Mesothelial cell of epicardium (in vitro differentiated cells): ENCODE results near the gene SOD3. TPM values are rescaled to one million over a fixed set of nuclear protein-coding genes. Genes with fewer than 3 reads are reported as not detected.

Experiments used
- DNase-seq, 2 experiments: peaks; one replicate each; pipeline ENCODE4 v3.0.0; 2021; ENCODE audit warnings: low spot score in 2 of 2; ENCODE audit not compliant: unreplicated experiment in 2 of 2
- H3K27ac Mint-ChIP-seq: 2 replicates; pipeline ENCODE4 v1.8.0; 2021; ENCODE audit warnings: mixed read lengths
- H3K27me3 Mint-ChIP-seq: 2 replicates; pipeline ENCODE4 v1.8.0; 2021; ENCODE audit warnings: low read depth, mixed read lengths
- H3K36me3 Mint-ChIP-seq: 2 replicates; pipeline ENCODE4 v1.8.0; 2021; ENCODE audit warnings: mixed read lengths
- H3K4me1 Mint-ChIP-seq: 2 replicates; pipeline ENCODE4 v1.8.0; 2021; ENCODE audit warnings: mixed read lengths
- H3K4me3 Mint-ChIP-seq: 2 replicates; pipeline ENCODE4 v1.8.0; 2021; ENCODE audit warnings: mild to moderate bottlenecking, moderate library complexity, mixed read lengths
- H3K9me3 Mint-ChIP-seq: 2 replicates; pipeline ENCODE4 v1.8.0; 2021; ENCODE audit warnings: mixed read lengths
- total RNA-seq: library from RNA; stranded (reverse); gene quantifications from 3 replicates; pipeline ENCODE4 v1.2.1, GENCODE V29; 2021
- TF ChIP-seq, protein P1 (sequence below): fragments of 200-600 bp; sonication (generic); IDR thresholded peaks from one replicate; pipeline ENCODE4 v1.5.0; 2021; ENCODE audit warnings: antibody characterized with exemption; ENCODE audit not compliant: unreplicated experiment

The SOD3 gene
- total RNA-seq, 1 donor from 2014 or later: 5.7 TPM

DNA sequence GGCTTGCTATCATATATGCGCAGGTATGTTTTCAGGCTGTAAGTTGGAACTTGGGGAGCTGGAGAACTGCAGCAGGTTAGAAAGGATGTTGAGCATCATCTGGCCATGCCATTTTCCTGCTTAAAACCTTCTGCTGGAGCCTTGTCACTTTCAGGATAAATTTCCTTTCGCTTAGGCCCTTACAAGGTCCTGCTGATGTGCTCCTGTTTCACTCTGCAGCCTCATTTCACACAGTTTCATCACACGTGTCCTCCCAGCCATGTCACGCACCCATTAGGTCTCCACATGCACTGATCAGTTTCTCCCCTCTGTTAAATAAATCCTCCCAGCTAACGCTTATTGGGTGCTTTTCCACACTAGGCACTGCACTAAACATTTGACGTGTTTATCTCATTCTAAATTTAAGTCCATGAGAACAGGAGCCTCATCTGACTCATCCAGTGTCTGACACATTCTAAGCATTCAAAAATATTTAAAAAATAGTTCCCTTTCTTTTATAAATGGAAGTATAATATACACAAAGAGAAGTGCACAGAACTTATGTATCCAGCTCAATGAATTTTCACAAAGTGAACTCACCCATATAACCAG, 14.5 kb downstream of the SOD3 start:
- peaks cover 19% of the 10 kb centered on the region for H3K36me3 Mint-ChIP-seq
- peaks cover 2% of the 10 kb centered on the region for H3K4me1 Mint-ChIP-seq
- TF ChIP-seq, protein P1, sequence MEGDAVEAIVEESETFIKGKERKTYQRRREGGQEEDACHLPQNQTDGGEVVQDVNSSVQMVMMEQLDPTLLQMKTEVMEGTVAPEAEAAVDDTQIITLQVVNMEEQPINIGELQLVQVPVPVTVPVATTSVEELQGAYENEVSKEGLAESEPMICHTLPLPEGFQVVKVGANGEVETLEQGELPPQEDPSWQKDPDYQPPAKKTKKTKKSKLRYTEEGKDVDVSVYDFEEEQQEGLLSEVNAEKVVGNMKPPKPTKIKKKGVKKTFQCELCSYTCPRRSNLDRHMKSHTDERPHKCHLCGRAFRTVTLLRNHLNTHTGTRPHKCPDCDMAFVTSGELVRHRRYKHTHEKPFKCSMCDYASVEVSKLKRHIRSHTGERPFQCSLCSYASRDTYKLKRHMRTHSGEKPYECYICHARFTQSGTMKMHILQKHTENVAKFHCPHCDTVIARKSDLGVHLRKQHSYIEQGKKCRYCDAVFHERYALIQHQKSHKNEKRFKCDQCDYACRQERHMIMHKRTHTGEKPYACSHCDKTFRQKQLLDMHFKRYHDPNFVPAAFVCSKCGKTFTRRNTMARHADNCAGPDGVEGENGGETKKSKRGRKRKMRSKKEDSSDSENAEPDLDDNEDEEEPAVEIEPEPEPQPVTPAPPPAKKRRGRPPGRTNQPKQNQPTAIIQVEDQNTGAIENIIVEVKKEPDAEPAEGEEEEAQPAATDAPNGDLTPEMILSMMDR: no peak
- no peaks in the 10 kb centered on the region for H3K27me3 Mint-ChIP-seq
- H3K4me3 Mint-ChIP-seq: no peak overlapping the region
- H3K27ac Mint-ChIP-seq: no peak overlapping the region
- H3K9me3 Mint-ChIP-seq: peaks cover 10% of the 10 kb centered on the region
- no peak for DNase-seq

DNA sequence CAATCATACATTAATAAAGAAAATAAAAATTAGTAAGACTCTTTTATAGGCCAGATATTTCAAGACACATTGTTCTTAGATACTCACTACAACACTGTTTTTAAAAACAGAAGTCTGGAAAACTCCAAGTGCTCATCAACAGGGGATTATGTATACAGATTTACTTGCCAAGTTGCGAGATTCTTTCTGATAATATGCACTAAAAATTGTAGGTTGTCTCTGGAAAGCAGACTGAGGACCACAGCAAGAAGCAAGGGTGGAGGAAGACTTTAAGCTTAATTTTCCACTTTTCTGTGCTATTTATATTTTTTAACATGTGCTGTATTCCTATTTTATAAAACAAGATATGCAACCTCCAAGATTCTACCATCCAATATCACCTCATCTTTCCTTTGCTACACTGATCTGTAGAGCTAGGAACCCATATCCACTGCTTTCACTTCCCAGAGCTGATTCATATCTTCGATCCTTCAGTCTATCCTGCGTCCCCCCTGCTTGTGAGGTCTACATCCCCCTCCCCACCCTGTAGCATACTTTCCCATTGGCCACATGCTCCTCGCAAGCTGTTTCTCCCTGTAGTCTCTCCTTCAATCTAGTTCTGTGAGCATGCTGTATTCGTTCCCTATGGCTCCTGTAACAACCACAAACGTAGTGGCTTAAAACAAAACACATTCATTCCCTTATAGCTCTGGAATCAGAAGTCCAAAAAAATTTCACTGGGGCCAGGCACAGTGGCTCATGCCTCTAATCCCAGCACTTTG, 15.7 kb downstream of the SOD3 start:
- Mint-ChIP-seq H3K27me3 (no peaks in the 10 kb centered on the region), H3K36me3 (peaks cover 19% of the 10 kb centered on the region), H3K9me3 (peaks cover 10% of the 10 kb centered on the region), H3K4me3 (no peak overlapping the region), H3K27ac (no peak overlapping the region), H3K4me1 (no peaks in the 10 kb centered on the region)
- TF ChIP-seq, protein P1: no peak
- DNase-seq: no peak

DNA sequence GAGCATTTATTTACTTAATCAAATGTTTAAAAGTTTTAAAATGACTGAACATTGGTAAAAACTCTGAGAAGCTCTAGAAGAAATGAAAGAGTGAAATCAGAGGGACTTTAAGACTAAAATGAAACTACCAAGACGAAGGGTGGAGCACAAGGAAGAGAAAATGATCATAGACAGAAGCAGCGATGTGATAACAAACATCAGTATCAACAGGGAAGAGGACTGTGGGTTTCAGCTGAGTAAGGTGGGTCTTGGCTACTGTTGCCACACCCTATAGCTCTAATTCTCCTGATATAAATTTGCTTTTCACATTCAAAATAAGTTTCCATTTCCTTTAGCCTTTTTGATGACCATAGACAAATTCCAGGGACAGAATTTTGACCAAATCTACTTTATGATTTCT, 18.4 kb downstream of the SOD3 start:
- DNase-seq: no peak
- Mint-ChIP-seq H3K9me3 (peaks cover 10% of the 10 kb centered on the region), H3K4me1 (no peaks in the 10 kb centered on the region), H3K27ac (no peak overlapping the region), H3K36me3 (peaks cover 20% of the 10 kb centered on the region), H3K27me3 (no peaks in the 10 kb centered on the region), H3K4me3 (no peak overlapping the region)
- TF ChIP-seq, protein P1: no peak

DNA sequence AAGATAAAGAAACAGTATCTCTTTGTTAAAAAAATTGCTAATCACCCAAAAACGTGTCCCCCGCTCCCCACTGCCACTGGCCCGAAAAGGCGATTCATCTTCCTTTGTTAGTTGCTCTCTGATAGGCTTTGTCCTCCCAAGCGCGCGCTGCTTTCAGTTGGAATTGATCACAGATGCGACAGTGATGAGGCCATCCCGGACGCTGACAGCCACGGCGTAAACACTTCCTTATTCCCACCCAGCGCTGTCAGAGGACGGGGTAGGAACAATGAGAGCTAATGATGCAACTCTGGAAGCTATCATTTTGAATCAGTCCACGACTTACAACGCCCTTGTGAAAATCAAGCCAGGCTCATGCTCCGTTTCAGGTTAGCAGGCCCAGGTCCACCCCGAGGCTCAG, 21.4 kb downstream of the SOD3 start:
- H3K27me3 Mint-ChIP-seq: no peaks in the 10 kb centered on the region
- no peak overlapping the region for H3K4me3 Mint-ChIP-seq
- H3K36me3 Mint-ChIP-seq: peaks cover 26% of the 10 kb centered on the region
- no peaks in the 10 kb centered on the region for H3K4me1 Mint-ChIP-seq
- no peak for DNase-seq
- TF ChIP-seq, protein P1: no peak
- peaks cover 9% of the 10 kb centered on the region for H3K9me3 Mint-ChIP-seq
- H3K27ac Mint-ChIP-seq: no peak overlapping the region

DNA sequence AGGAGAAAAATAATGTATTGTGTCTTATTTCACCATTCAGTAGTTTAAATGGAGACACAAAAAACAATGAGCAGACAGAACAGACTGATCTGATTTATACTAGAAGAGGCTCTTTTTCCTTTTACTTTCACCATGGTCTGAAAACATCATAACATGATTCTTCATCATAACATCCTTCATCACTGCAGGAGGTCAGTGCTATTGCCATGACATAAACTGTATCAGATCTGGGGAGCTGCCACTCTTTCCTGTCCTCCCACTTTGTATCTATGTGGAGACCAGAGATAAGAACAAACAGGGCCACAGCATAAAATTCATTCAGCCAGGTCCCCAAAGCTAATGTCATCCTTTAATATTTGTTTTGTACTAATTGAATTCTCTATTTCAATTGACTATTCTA, 25.2 kb downstream of the SOD3 start:
- peaks cover 18% of the 10 kb centered on the region for H3K36me3 Mint-ChIP-seq
- no peak overlapping the region for H3K4me3 Mint-ChIP-seq
- H3K9me3 Mint-ChIP-seq: no peaks in the 10 kb centered on the region
- no peaks in the 10 kb centered on the region for H3K27me3 Mint-ChIP-seq
- H3K4me1 Mint-ChIP-seq: no peaks in the 10 kb centered on the region
- H3K27ac Mint-ChIP-seq: no peak overlapping the region
- TF ChIP-seq, protein P1: no peak
- no peak for DNase-seq
